PC-9 (cell line): ENCODE measurements around the gene MRPL53.

Source experiments
- EZH2 ChIP-seq: fragments of 200-600 bp; sonication (generic); IDR thresholded peaks from 2 replicates; pipeline ENCODE4 v1.8.0; 2017; ENCODE audit warnings: antibody characterized with exemption, low read depth
- TF ChIP-seq, protein P1 (sequence below): fragments of 200-600 bp; sonication (generic); conservative IDR thresholded peaks from 2 replicates; pipeline ENCODE4 v1.6.1; 2017; ENCODE audit warnings: mixed run types, antibody characterized with exemption, mild to moderate bottlenecking, moderate library complexity

DNA sequence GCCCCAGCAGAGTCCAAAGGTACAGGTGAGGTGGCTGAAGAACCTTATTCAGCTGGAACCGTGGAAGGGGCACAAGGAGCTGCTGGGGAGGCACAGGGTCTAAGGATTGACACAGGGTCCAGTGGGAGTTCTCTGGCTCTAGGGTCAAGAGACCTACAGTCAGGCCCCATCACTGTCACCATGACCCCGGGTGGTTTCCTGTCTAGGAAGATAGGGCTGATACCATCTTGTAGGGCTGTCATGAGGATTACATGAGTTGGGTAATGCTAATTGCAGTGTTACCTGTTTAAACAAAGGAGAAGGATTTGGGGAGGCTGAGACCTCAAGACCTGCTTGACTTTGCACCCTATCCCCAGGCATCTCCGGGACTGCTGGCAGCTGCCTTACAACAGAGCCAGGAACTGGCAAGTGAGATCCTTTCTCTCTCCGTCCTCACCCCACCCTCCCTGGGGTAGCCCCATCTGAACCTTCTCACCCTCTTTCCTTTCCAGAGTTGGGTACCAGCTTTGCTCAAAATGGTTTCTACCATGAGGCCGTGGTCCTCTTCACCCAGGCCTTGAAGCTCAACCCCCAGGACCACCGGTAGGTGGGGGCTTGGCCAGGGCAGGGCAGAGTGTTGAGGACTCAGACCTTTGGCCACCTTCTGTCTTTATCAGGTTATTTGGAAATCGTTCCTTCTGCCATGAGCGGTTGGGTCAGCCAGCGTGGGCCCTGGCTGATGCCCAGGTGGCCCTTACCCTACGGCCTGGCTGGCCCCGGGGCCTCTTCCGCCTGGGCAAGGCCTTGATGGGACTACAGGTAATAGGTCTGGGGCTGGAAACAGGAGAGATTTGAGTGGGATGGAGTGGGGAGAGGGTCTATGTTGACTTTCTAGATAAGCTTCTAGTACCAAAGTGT, 19.4 kb upstream of the MRPL53 start:
- TF ChIP-seq EZH2 = no peak
- TF ChIP-seq, protein P1, sequence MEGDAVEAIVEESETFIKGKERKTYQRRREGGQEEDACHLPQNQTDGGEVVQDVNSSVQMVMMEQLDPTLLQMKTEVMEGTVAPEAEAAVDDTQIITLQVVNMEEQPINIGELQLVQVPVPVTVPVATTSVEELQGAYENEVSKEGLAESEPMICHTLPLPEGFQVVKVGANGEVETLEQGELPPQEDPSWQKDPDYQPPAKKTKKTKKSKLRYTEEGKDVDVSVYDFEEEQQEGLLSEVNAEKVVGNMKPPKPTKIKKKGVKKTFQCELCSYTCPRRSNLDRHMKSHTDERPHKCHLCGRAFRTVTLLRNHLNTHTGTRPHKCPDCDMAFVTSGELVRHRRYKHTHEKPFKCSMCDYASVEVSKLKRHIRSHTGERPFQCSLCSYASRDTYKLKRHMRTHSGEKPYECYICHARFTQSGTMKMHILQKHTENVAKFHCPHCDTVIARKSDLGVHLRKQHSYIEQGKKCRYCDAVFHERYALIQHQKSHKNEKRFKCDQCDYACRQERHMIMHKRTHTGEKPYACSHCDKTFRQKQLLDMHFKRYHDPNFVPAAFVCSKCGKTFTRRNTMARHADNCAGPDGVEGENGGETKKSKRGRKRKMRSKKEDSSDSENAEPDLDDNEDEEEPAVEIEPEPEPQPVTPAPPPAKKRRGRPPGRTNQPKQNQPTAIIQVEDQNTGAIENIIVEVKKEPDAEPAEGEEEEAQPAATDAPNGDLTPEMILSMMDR = no peak
